ENCODE data around the gene NAB2. TPM values are rescaled to one million over a fixed set of nuclear protein-coding genes. Genes with fewer than 3 reads are reported as not detected.
A peak's percentile ranks its signal among the peaks of the same experiment; 100 is the strongest.
"Not testable (repeated sequence)": the region's sequence is repeated elsewhere in the genome, so short reads cannot be mapped to it uniquely, and the experiment has no call there.

NAB2 gene
- total RNA-seq, 1 donor from 2014 or later, result 44.5 TPM

DNA sequence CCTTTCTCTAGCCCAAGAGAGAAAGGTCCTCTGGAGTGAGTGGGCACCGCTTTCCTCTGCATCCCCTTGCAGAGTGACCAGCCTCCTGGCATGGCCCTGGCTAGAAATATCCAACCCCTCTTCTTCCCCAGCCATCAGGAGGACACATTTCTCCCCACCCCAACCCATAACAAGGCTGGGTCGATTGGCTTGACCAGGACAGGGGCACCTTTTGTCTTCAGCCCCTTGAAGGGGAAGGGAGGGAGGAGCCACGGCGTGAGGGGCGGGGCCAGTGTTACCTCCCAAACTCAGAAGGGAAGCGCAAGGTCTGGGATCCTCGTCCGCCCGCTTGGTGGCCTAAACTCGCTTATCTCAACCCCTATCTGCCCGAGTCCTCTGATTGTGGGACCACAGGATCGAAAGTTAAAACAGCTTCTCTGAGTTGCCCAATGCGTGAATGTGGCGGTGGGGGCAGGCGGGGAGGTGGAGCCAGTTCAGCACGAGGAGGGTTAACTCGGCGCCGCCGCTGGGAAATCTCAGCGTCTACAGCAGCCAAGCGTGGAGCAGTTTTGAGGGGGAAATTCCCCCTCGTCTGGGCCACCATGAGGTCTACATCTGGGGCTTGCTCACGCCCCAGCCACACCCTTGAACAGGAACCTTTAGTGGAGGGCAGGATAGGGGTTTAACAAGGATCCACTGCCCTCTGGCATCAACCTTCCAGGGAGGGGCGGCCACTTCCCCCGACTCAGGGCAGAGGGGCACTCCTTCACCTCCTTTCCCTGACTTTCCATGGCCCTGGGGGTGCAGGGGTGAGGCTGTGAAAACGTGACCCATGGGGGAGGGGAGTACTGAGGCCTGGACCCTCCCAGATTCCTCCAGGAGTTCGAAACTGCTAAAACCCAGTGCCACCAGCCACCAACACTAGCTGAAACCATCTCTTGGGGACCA, 21.5 kb downstream of the NAB2 start:
- peak; percentile 68 for DNase-seq

DNA sequence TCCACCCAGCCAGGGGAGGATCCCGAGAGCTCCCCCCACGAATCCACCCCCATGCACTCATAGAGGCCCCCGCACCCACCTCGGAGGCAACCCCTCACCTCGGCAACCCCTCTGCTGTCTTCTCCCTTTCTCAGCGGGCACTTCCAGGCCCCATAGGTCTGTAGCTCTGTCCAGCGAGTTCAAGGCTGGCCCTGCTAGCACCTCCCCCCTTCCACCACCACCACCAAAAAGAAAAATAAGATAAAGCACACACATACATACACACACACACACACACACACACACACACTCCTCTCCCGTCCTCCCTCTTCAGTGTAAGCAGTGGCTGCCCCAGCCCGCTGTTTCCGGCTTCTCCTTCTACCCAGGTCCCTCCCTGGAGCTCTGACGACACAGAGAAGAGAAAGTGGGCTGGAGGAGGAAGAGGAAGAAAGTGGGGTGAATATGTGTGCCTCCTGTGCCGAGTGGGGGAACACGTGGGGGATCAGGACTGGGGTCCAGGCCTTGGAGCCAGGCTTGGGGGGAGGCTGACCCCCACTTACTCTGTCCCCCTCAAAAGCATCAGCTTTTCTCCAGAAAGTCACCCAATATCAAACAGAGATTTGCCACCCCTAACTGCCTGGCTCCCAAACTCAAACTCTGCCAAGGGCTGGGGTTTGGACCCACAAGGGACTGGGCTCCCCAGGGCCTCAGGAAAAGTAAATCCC, 22.3 kb downstream of the NAB2 start, which contains the start of gene STAT6:
Gene STAT6 (minus strand): TSS at position 332 of the 704 bp plus-strand sequence. CDS start 3,084 bp downstream, outside the sequence.
- DNase-seq, result peak; percentile 85

DNA sequence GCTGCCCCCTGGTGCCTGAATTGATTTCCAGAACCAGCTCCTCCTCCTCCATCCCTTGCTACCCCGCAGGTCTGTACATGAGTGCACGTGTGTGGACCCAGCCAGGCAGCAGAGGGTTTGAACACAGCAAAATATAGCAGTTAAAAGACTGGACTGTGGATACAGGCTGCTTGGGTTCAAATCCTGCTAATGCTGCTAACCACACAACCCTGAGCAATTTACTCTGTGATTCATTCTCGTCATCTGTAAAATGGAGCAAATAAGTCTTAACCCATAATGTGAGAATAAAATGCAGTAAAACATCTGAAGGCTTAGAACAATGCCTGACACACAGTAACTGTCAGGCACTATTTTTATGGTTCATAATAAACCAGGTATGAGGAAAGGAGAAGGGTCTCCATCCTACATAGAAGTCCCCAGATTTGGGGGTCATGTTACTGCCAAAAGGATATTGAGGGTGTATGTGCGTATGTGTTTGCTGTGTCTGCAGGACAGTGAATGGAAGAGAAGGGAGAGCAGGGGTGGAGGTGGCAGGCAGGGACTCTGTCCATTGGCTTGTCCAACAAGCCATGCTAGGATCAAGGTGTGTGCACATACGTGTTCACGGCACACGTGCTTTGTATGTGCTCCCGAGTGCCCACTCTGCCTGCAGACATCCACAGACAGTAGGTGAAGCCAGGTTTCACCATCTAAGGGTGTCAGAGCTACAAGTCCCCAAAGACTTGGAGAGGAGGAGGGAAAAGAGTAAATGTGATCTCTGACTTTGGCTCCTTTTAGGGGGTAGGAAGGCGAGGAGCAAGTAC, 23.8 kb downstream of the NAB2 start:
- no peak for DNase-seq

- no peak for DNase-seq
Measured at GRCh38 chr12:57116580-57117281, 27.8 kb downstream of the NAB2 start.

- no peak for DNase-seq
Measured at GRCh38 chr12:57118711-57119271, 29.9 kb downstream of the NAB2 start.

DNA sequence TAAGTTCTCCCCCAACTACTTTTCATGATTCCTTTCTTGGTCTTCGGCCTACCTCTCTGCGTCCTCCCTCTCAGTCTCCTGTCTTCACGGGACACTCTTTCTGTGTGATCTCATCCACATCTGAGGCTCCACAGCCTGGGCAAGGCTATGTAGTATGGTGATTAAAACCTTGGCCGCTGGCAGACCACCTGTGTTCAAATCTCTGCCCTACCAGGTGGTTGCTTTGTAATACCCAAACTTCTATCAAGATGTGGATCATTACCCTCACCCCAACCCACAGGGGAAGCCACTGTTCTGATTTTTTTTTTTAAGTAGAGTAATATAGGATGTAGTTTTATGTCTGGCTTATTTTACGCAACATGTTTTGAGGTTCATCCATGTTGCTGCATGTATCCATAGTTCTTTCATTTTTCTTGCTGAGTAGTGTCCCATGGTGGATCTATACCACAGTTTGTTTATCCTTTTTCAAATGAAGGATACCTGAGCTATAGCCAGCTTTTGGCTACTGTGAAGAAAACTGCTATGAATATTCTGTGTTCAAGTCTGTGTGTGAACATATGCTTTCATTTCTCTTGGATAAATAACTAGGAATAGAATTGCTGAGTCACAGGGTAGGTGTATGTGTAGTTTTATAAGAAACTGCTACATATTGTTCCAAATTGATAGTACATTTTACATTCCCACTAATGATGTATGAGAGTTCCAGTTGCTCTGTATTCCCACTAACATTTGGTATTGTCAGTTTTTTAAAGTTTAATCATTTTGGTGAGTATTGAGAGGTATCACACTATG, 30.6 kb downstream of the NAB2 start:
- DNase-seq, result no peak

GRCh38 chr12:57120718-57121117, 31.8 kb downstream of the NAB2 start:
- not testable (repeated sequence) for DNase-seq

DNA sequence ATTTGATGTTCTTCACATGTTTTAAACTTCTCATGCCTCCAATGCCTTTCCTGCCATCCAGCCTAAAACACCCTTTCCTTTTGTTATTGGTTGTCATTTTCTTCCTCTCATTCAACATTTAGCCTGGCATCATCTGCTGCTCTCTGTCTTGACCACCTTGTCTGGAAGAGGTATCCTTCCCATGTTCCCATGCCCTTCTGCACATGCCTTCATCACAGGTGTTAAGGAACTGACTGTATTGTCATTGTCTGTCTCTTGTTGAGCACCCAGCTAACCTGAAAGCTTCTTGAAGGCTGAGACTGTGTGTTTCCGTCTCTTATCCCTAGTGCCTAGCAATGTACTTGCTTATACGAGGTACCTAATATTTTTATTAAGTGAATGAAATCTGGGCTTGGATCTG, 34.9 kb downstream of the NAB2 start:
- no peak for DNase-seq

DNA sequence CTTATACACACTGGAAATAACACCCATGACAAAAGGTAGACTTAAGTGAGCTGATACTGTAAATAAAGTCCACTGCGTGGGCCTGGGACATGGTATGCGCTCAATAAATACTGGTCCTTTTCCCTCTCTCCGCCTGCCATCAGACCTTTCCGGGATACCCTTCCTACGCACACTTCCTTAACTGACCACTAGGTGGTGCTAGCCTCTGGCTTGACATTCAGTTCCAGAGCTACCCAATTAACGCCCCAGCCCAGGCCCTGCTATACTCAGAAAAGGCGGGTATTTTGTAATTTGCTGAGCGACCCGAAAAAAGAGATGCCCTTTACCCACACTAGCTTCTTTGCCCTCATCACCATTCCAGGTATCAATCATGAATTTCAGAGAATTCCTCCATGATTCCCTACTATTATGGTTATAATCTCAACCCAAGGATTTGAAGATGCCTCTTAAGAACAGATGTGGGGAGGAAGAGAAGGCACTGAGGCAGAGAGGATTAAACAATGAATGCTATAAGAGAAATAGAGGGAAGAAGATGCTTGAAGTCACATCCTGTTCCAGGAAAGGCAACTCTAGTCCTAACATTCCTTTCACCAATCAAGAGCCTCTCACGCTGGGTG, 35.5 kb downstream of the NAB2 start:
- DNase-seq, result peak; percentile 91

GRCh38 chr12:57126061-57126460, 37.1 kb downstream of the NAB2 start:
- DNase-seq, result no peak

- DNase-seq, result no peak
Measured at GRCh38 chr12:57126561-57126960, 37.6 kb downstream of the NAB2 start.

- DNase-seq, result peak; percentile 48
Measured at GRCh38 chr12:57127101-57127725, 38.3 kb downstream of the NAB2 start.

DNA sequence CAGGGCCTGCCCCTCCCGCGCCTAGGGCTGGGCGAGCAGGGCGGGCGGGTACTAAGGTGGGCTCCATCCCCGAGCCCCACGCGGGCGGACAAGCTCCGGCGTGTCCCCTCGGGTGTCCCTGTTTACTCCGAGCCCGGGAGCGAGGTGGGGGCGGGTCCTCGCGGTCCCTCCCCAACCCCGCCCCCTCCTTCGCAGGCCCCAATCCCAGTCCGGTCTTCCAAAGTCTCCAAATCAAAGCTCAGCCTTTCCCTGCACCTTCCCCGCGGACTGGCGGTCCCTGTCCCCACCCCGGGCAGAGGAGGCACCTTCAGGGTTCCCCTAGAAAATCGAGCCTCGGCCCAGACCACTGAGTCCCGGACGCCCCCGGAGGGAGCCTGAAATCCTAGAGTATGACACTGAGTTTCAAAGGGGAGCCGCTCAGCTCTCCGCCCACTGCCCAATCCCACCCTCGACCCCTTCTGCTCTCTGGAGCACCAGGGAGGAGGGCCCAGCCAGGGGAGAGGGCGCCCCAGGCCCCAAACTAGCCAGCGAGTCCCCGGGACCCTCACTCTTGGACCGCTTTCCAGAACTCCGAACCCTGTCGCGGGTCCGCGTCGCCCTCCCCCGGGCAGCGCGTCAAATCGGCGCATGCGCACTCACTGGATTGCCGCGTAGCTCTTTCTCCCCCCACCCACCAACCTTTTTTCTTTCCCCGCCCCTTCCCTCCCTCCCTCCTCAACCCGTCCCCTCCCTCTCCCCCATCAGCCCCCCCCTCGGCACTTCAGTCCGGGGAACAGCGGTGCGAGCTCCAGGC, 39.0 kb downstream of the NAB2 start, which contains the start of gene LRP1:
Gene LRP1 (plus strand): TSS at position 758 of the 793 bp plus-strand sequence. CDS start 482 bp downstream, outside the sequence.
- peak; percentile 96 for DNase-seq

- no peak for DNase-seq
Measured at GRCh38 chr12:57128519-57129247, 39.8 kb downstream of the NAB2 start.

- DNase-seq, result no peak
Measured at GRCh38 chr12:57129321-57129842, 40.5 kb downstream of the NAB2 start.

DNA sequence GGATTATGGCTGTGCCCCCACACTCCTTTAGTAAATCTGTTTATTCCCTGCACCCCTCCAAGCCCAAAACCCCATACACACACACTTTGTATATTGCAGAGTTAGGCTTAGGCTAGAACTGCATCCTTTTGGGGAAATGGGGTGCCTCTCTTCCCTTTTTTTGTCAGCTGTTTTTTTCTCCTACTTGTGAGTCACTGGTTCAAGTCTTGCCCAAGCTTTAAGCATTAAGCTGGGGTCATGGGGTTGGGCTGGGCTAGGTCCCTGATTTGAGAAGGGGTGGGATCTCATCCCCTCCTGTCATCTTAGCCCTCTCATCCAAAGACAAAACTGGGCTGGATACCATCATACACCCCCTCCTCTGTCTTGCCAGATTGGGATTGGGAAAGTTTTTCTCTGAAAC, 41.0 kb downstream of the NAB2 start:
- no peak for DNase-seq

GRCh38 chr12:57130941-57131340, 42.0 kb downstream of the NAB2 start:
- DNase-seq, result no peak

Data from tongue (tissue), 2 donors.